ENCODE data around the gene RABGEF1.
"Not testable (repeated sequence)": the region's sequence is repeated elsewhere in the genome, so short reads cannot be mapped to it uniquely, and the experiment has no call there.

RABGEF1 gene

DNA sequence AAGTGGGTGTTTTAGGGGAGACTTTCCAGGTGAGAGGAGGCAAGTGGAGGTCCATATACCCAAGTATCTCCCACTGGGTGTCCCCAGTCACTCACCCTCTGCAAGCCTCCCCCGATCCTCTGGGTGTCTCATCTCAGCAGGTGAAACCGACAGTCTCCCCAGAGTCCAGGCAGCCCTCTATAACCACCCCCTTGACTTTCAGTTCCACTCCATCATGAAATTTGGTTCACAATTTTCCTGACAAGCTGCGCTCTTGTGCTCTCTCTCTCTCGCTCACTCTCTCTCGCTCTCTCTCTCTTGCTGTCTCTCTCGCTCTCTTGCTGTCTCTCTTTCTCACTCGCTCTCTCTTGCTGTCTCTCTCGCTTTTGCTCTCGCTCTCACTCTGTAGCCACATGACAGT, 8.1 kb upstream of the RABGEF1 start:
- no peak for DNase-seq (ENCODE audit: low read depth)
- no peak overlapping the region for H3K4me3 ChIP-seq (ENCODE audit: low read depth, low read length)

DNA sequence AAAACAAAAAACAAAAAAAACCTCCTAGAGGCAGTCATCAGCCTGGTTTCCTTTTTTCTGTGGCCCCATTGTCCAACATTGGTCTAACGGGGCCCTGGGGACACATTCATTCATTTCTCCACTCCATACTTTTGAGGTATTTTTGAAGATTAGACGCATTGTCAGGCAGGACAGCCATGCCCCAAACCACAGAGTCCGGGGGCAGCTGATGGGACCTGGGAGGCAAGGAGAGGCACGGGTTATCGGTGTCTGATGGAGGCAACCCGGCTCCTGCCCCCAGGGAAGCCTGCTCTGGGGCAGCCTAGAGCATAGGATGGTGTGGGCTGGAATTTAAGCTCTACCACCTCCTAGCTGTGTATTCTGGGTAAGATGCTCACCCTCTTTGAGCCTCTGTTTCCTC, 6.5 kb upstream of the RABGEF1 start:
- DNase-seq (ENCODE audit: low read depth) = no peak
- no peak overlapping the region for H3K4me3 ChIP-seq (ENCODE audit: low read depth, low read length)

DNA sequence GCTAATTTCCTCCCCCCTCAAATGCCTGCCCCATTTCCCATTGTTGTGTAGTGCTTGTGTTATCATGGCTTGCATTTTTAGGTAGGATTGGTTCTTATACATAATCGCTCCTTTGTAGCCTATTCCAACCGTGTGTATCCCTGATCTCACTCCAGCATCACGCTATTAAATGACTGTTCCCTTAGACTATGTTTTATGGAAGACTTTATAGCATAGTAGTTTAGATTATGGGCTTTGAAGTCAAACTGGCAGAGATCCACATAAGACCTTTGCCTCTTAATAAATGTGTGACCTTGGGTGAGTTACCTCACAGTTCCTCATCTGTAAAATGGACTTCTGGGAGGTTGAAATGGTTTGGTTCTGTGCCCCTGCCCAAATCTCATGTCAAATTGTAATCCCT, 5.4 kb upstream of the RABGEF1 start:
- no peak for DNase-seq (ENCODE audit: low read depth)
- no peak overlapping the region for H3K4me3 ChIP-seq (ENCODE audit: low read depth, low read length)

GRCh38 chr7:66735850-66736249, 4.7 kb upstream of the RABGEF1 start:
- no peak overlapping the region for H3K4me3 ChIP-seq (ENCODE audit: low read depth, low read length)
- no peak for DNase-seq (ENCODE audit: low read depth)

GRCh38 chr7:66736892-66737291, 3.6 kb upstream of the RABGEF1 start:
- no peak overlapping the region for H3K4me3 ChIP-seq (ENCODE audit: low read depth, low read length)
- DNase-seq (ENCODE audit: low read depth) = no peak

GRCh38 chr7:66737667-66738066, 2.9 kb upstream of the RABGEF1 start:
- DNase-seq (ENCODE audit: low read depth) = no peak
- H3K4me3 ChIP-seq (ENCODE audit: low read depth, low read length) = no peak overlapping the region

DNA sequence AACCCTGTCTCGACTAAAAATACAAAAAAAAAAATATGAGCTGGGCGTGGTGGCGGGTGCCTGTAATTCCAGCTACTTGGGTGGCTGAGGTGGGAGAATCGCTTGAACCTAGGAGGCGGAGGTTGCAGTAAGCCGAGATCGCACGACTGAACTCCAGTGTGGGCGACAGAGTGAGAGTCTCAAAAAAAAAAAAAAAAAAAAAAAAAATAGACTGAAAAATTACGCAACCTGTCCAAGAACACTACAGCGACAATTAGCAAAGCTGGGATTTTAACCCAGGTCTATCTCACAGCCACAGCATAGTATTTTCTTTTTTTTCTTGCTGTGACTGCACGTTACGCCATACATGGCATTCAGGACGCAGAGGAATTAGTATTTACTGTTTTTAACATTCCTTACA, 1.1 kb upstream of the RABGEF1 start:
- peak overlapping the region; percentile 94 for H3K4me3 ChIP-seq (ENCODE audit: low read depth, low read length)
- no peak for DNase-seq (ENCODE audit: low read depth)

DNA sequence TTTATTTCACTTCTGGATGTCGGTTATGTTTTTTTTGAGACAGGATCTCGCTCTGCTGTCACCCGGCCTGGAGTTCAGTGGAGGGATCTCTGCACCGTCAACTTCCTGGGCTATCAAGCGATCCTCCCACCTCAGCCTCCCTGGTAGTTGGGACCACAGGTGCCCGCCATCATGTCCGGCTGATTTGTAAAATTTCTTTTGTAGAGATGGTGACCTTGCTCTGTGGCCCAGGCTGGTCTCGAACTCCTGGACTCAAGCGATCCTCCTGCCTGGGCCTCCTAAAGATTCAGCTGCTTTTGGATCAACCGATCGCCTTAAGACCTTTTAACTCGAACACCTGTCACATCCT, 606 bp upstream of the RABGEF1 start:
- DNase-seq (ENCODE audit: low read depth) = no peak
- peak overlapping the region; percentile 94 for H3K4me3 ChIP-seq (ENCODE audit: low read depth, low read length)

DNA sequence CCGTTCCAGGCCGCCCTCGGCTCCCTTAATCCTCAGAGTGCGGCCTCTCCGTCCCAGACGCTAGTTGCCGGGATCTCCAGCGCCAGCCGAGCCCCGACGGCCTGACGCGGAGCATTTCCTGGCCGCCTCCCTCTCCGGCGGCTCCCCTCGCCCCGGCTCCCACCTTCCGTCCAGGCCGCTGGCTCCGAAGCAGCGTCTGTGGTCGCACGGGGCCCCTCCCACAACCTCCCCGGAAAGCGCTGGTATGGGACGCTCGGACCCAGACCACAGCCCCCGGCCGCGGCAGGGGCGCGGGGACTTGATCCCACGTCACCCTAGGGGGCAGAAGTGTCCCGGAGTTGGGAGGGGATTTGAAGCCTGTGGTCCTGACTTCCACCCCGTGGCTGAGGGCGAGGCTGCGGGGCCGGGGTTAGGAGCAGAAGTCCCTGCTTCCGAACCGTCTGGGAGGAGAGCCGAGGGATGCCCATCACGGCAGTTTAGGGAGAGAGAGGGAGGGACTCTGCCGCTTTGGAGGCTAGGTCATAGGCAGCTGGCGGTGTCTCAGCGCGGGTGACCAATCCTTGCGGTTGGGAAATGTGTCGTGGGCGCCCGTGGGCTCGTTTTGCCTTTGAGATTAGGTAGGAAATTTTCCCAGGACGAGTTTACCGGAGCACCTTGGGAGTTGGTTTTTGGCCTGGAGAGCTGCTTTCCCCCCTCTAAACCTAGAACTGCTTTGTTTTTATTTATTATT, 612 bp downstream of the RABGEF1 start:
- not testable (repeated sequence) for DNase-seq (ENCODE audit: low read depth)
- peak overlapping the region; percentile 94 for H3K4me3 ChIP-seq (ENCODE audit: low read depth, low read length)

DNA sequence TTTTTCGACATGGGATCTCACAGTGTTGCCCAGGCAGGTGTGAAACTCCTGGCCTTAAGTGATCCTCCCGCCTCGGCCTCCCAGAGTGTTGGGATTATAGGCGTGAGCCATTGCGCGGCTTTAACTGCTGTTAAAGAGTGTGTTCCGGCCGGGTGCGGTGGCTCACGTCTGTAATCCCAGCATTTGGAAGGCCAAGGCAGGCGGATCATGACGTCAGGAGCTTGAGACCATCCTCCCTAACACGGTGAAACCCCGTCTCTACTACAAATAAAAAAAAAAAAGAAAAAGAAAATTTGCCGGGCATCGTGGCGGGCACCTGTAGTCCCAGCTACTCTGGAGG, 1.1 kb downstream of the RABGEF1 start:
- DNase-seq (ENCODE audit: low read depth) = no peak
- peak overlapping the region; percentile 94 for H3K4me3 ChIP-seq (ENCODE audit: low read depth, low read length)

DNA sequence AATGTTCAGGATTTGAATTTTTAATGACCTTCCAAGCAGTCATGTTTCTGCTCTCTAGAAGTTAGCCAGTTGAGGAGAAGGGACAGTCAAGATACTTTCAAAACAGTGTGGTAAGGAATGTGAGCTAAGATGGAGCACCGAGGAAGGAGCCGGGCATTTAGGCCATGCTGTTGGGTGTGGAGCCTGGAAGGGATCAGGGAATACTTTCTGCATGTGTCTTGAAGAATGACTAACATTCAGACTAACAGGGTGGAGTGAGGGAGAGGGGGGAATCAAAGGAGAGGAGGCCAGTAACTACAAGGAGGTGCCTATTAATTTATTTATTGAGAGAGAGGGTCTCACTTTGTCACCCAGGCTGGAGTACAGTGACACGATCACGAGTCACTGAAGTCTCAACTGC, 1.8 kb downstream of the RABGEF1 start:
- DNase-seq (ENCODE audit: low read depth); H3K4me3 ChIP-seq (ENCODE audit: low read depth, low read length): not testable (repeated sequence)

DNA sequence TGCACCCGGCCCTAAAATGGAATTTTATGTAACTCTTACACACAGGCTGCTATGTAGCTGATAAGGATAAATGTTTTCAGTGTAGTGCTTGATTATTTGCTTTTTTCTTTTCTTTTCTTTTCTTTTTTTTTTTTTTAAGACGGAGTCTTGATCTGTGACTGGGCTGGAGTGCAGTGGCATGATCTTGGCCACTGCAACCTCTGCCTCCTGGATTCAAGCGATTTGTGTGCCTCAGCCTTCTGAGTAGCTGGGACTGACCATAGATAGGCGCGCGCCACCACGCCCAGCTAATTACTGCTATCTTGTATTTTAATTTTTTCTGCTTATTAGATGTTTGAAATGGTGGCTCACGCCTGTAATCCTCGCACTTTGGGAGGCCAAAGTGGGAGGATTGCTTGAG, 3.4 kb downstream of the RABGEF1 start:
- no peak for DNase-seq (ENCODE audit: low read depth)
- no peak overlapping the region for H3K4me3 ChIP-seq (ENCODE audit: low read depth, low read length)

DNA sequence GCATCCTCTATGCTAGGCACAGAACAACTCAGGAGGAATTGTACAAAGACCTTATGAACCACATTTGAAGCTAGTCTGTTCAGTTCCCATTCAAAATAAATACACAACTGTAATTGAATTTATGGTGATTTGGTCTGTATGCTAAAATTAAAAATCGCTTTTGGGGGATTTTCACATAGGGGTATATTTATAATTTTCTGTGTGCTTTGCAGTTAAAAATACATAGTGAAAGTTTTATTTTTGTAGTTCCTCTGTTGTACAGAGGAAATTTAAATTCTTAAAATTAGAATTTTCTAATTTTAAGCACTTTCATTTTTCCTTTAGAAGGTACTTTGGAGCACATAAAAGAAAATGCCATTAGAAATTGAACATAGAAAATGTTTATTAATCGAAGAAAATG, 6.9 kb downstream of the RABGEF1 start:
- H3K4me3 ChIP-seq (ENCODE audit: low read depth, low read length) = no peak overlapping the region
- DNase-seq (ENCODE audit: low read depth) = no peak

DNA sequence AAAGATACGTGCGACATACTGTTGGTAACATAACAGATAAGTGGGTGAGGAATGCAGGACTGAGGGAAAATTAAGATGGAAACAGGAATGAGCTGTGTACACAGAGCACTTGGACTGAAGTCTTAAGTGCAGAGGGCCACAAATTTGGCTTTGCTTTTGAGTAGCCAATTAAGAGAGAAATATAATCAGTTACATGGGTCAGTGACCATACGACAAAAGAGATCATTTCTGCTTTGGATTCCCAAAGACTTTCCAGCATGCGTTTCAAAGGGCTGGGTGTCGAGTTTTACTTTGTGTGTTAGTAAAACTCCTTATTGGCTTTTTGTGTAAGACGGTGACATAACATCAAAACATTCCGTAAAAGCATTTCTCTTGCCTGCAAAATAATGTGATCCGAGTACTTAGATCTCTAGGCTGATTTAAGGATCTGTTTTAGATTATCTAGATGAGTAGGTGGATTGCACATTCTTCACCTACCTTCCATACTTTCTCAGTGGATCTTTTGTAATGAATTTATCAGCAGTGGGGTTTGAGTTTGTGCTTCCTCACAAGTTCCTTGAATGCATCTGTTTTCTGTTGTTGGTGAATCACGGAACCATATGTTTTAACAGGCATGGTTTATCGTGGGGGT, 7.5 kb downstream of the RABGEF1 start:
- no peak overlapping the region for H3K4me3 ChIP-seq (ENCODE audit: low read depth, low read length)
- no peak for DNase-seq (ENCODE audit: low read depth)

GRCh38 chr7:66748791-66749190, 8.3 kb downstream of the RABGEF1 start:
- DNase-seq (ENCODE audit: low read depth) = no peak
- no peak overlapping the region for H3K4me3 ChIP-seq (ENCODE audit: low read depth, low read length)

GRCh38 chr7:66751945-66752344, 11.4 kb downstream of the RABGEF1 start:
- no peak for DNase-seq (ENCODE audit: low read depth)
- H3K4me3 ChIP-seq (ENCODE audit: low read depth, low read length) = no peak overlapping the region

DNA sequence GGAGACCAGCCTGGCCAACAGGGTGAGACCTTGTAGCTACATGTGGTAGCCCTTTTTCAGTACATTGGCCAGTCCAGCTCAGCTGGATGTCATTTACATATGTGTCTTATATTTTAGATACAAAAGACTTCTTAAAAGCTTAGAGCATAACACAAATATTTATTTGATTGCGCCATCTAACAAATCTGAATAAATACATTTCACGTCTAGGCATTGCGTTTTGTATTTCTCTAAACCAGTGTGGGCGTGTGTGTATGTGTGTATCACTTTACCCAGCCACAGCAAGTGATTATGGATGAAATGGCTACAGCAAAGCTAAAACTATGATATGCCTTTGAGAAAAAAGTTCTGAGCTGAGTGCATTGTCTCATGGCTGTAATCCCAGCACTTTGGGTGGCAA, 14.0 kb downstream of the RABGEF1 start:
- H3K4me3 ChIP-seq (ENCODE audit: low read depth, low read length) = no peak overlapping the region
- DNase-seq (ENCODE audit: low read depth) = no peak

GRCh38 chr7:66755059-66755458, 14.5 kb downstream of the RABGEF1 start:
- not testable (repeated sequence) for DNase-seq (ENCODE audit: low read depth); H3K4me3 ChIP-seq (ENCODE audit: low read depth, low read length)

DNA sequence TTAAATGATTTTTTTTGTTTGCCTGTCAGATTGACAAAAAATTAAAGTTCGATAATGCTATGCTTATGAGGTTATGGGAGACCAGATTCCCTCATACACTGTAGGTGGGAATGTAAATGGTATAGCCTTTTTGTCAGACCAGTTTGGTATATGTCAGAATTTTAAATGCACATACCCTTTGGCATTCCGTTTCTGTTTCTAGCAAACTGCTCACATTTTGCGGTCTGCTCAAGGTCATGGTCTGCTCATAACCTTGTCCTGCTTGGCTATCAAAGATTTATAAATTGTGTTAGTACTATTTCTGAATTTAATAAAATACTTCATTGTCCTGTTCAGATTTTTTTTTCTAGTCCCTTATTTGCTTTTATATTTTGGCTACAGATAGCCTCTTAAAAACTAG, 15.7 kb downstream of the RABGEF1 start:
- H3K4me3 ChIP-seq (ENCODE audit: low read depth, low read length); DNase-seq (ENCODE audit: low read depth): not testable (repeated sequence)

DNA sequence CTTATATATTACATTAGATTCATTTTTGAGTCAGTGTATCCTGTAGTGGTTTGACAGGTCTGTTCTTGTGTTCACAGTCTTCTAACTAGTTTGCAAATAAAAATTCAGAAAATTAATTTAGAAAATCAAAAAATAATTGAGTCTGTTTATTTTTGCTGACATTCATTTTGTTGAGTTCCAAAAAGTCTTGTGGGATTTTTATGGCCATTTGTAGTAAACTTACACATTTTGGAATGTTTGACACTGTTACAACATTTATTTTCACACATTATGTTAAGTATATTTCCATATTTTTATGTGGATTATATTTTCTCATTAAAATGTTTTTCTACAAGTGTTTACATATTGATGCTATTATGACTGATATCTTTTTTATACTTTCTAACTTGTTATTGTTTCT, 16.4 kb downstream of the RABGEF1 start:
- no peak overlapping the region for H3K4me3 ChIP-seq (ENCODE audit: low read depth, low read length)
- no peak for DNase-seq (ENCODE audit: low read depth)

GRCh38 chr7:66757939-66758338, 17.4 kb downstream of the RABGEF1 start:
- H3K4me3 ChIP-seq (ENCODE audit: low read depth, low read length) = no peak overlapping the region
- no peak for DNase-seq (ENCODE audit: low read depth)

Measured in skeletal muscle cell (primary cell).